HFFc6 (cell line): ENCODE measurements around the gene FSTL4. TPM values are rescaled to one million over a fixed set of nuclear protein-coding genes. Genes with fewer than 3 reads are reported as not detected.

Experiments used
- DNase-seq: peaks from one replicate; pipeline ENCODE4 v3.0.0-alpha.2; 2018
- H3K27ac Mint-ChIP-seq: 2 replicates; pipeline ENCODE4 v1.8.0; 2020; ENCODE audit warnings: mild to moderate bottlenecking, mixed read lengths
- H3K27me3 Mint-ChIP-seq: 2 replicates; pipeline ENCODE4 v1.8.0; 2021; ENCODE audit warnings: mild to moderate bottlenecking, moderate library complexity, mixed read lengths; ENCODE audit not compliant: insufficient read depth
- H3K36me3 Mint-ChIP-seq: 2 replicates; pipeline ENCODE4 v1.8.0; 2021; ENCODE audit warnings: low read depth, mixed read lengths
- H3K4me1 Mint-ChIP-seq: 2 replicates; pipeline ENCODE4 v1.8.0; 2020; ENCODE audit warnings: low read depth, mixed read lengths
- H3K4me3 Mint-ChIP-seq: 2 replicates; pipeline ENCODE4 v1.8.0; 2020; ENCODE audit warnings: mild to moderate bottlenecking, moderate library complexity, mixed read lengths
- H3K9me3 Mint-ChIP-seq: 2 replicates; pipeline ENCODE4 v1.8.0; 2020; ENCODE audit warnings: mild to moderate bottlenecking, mixed read lengths
- total RNA-seq, 6 experiments: library from RNA; stranded (reverse); fragmentation: NEBNext Ultra II Directional; extraction: Animal tissue kit (Norgen Biotek cat#: 25700); gene quantifications; 2 replicates in 1 of 6; 3 replicates in 5 of 6; pipeline ENCODE4 v1.2.3, GENCODE V29; 2021
- TF ChIP-seq, protein P1 (sequence below): fragments of 200-600 bp; sonication (generic); IDR thresholded peaks from 2 replicates; pipeline ENCODE4 v1.5.0; 2021; ENCODE audit warnings: antibody characterized with exemption, mild to moderate bottlenecking

Gene FSTL4
- total RNA-seq, 6 experiments from 2014 or later, result not detected

DNA sequence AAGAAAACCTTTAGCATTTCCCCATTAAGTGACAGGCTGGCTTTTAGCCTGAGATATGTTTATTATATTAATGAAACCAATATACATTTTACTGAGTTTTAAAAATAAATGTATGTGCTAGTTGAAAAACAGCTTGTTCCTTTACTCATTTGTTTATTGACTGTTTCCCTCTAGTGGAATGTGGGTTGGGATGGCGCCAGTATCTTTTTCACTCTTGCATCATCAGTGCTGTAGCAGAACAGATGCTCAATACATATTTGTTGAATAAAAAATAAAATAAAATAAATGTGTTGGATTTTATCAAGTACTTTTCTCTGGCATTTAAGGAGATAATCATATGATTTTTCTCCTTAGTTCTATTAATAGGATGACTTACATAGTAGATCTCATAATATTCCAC is 43.0 kb downstream of the FSTL4 start:
- Mint-ChIP-seq H3K4me3 (no peak overlapping the region), H3K36me3 (no peaks in the 10 kb centered on the region), H3K9me3 (no peaks in the 10 kb centered on the region), H3K27ac (no peak overlapping the region), H3K4me1 (no peaks in the 10 kb centered on the region), H3K27me3 (peaks cover 3% of the 10 kb centered on the region; the same call in 1 of the 2 replicates)
- no peak for DNase-seq
- TF ChIP-seq, protein P1, sequence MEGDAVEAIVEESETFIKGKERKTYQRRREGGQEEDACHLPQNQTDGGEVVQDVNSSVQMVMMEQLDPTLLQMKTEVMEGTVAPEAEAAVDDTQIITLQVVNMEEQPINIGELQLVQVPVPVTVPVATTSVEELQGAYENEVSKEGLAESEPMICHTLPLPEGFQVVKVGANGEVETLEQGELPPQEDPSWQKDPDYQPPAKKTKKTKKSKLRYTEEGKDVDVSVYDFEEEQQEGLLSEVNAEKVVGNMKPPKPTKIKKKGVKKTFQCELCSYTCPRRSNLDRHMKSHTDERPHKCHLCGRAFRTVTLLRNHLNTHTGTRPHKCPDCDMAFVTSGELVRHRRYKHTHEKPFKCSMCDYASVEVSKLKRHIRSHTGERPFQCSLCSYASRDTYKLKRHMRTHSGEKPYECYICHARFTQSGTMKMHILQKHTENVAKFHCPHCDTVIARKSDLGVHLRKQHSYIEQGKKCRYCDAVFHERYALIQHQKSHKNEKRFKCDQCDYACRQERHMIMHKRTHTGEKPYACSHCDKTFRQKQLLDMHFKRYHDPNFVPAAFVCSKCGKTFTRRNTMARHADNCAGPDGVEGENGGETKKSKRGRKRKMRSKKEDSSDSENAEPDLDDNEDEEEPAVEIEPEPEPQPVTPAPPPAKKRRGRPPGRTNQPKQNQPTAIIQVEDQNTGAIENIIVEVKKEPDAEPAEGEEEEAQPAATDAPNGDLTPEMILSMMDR, result no peak

DNA sequence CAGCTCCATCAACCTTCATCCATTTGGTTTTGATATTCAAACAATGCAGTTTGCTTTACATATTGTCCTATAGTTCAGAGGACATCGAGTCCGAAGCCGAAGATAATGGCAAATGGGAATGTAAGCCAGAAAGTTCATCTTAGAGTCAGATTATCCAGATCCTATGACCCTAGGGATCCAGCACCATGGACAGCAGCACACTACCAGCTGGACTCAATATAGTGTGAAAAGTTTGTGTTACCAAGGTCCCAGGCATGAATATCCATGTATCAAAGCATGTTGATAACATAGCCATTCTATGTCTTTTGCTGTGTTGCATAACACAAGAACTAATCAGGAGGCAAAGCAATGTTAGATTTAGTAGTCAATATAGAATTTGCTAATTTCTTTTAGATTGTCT is 46.3 kb downstream of the FSTL4 start:
- H3K27me3 Mint-ChIP-seq, result peaks cover 12% of the 10 kb centered on the region
- TF ChIP-seq, protein P1, result no peak
- H3K36me3 Mint-ChIP-seq, result no peaks in the 10 kb centered on the region
- H3K9me3 Mint-ChIP-seq, result no peaks in the 10 kb centered on the region
- DNase-seq, result no peak
- no peak overlapping the region for H3K27ac Mint-ChIP-seq
- H3K4me1 Mint-ChIP-seq, result no peaks in the 10 kb centered on the region
- H3K4me3 Mint-ChIP-seq, result no peak overlapping the region

DNA sequence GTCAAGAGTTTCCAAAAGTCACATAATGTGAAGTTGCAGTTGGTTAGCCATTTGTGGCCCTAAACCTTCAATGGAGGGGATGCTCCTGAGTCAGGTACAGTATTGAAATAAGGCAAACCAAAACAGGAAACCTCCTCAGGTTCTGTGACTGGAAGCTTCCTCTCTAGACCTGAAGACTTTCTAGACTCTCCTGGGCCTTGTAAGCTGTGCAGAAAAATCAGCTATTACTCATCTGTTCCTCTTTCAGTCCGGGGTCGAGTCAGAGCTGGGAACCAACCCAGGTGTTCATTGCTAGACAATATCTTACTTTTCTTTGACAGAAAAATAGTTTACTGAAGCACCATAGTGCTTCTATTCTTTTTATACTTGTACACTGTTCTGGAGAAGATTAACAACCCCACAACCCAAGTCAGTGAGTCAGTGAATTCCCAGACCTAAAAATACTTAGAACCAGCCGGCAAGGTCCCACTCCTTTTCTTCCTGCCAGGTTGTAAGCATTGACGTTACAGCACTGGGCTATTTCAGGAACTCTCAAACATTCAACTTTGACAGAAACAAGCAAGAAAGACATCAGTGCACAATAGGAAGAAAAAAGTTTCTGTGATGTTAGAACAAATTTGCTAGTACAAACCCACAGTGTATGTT is 47.3 kb downstream of the FSTL4 start:
- Mint-ChIP-seq H3K4me3 (no peak overlapping the region), H3K27ac (no peak overlapping the region), H3K36me3 (no peaks in the 10 kb centered on the region), H3K9me3 (no peaks in the 10 kb centered on the region), H3K4me1 (no peaks in the 10 kb centered on the region), H3K27me3 (peaks cover 11% of the 10 kb centered on the region)
- DNase-seq, result no peak
- TF ChIP-seq, protein P1, result no peak

DNA sequence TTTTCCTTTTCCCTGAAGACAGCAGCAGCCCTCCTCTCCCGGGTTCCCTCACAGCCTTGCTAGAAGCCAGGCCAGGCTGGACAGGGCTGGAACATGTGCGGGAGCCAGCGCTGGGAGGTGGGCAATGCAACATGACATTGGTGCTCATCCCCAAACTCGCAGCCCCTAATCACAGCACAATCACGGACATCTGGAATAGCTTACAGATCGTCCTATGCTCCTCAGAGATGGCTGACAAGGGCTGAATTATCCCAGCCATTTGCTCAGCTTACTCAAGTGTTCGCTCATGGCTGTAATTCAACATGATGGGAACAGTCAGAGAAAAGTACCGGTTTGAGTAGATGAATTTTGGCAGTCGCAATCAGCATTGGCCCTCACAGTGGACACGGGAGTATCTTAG is 49.8 kb downstream of the FSTL4 start:
- TF ChIP-seq, protein P1, result no peak
- Mint-ChIP-seq H3K27me3 (peaks cover 12% of the 10 kb centered on the region), H3K36me3 (no peaks in the 10 kb centered on the region), H3K4me3 (no peak overlapping the region), H3K9me3 (no peaks in the 10 kb centered on the region), H3K4me1 (no peaks in the 10 kb centered on the region), H3K27ac (no peak overlapping the region)
- no peak for DNase-seq

DNA sequence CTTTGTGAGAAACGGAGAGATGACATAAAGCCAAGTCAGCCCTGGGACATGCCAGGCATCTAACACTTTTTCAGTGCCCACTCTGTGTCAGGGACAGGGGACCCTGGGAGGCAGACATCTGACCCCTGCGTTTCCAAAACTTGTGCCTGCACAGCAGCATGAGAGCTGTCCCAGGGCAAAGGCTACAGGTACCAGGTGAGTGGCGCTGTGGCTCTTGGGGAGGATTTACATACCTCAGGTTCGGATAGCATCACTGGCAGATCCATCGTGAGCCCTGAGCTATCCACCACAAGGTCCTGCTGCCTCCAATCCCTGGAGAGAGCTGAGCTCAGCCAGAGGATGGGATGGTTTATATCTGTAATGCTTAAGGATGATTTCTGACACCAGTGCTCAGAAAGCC is 52.4 kb downstream of the FSTL4 start:
- no peaks in the 10 kb centered on the region for H3K4me1 Mint-ChIP-seq
- no peaks in the 10 kb centered on the region for H3K9me3 Mint-ChIP-seq
- no peak overlapping the region for H3K27ac Mint-ChIP-seq
- TF ChIP-seq, protein P1, result no peak
- H3K36me3 Mint-ChIP-seq, result no peaks in the 10 kb centered on the region
- peaks cover 15% of the 10 kb centered on the region for H3K27me3 Mint-ChIP-seq
- no peak for DNase-seq
- no peak overlapping the region for H3K4me3 Mint-ChIP-seq
